ENCODE measurements around the gene IQGAP2. TPM values are rescaled to one million over a fixed set of nuclear protein-coding genes. Genes with fewer than 3 reads are reported as not detected.
"Not testable (repeated sequence)": the region's sequence is repeated elsewhere in the genome, so short reads cannot be mapped to it uniquely, and the experiment has no call there.

IQGAP2 gene
- total RNA-seq, 1 donor from 2014 or later: 7.8 TPM

DNA sequence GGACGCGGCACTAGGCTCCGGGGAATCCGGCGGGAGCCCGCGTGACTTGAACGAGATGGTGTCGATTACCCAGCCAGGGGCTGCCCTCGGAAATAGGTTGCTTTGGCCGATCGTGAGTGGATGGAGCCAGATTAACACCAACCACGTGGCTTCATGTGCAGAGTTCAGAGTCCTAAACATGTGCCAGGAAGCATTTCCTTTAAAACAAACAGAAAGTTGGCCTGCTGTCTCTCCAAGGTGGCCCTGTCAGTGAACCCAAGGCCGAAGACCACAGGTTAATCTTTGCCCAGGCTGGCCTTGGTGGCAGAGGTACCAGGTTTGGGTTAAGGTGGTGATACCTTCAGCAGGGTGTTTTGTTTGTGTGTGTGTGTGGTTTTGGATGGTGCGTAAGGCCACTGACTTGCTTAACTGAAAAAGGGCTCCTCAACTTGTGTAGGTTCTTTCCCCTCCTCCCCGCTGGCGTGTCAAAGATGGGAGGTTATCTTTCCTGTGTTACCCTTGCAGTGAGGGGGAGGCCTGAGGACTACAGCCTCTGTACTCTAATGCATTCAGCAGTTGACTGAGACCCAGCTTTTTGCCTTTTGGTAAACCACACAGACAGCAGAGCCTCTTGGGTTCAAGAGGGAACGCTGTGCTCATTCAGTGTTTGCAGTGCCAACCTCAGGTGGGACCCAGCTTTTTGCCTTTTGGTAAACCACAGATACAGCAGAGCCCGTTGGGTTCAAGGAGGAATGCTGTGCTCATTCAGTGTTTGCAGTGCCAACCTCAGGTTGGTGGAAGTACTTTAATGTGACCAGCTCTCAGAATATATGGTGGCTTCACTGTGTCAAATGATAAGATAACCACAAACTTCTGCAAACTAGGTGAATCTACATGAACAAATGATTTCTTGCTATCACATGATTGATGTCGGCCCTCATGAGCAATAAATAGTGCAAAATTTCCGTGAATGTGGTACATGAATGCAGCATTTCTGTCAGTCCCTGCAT, 1.4 kb downstream of the IQGAP2 start:
- intact Hi-C loops (cut with micrococcal nuclease): no loop called here
- peak; percentile 11 for ATAC-seq
- no peak for DNase-seq

DNA sequence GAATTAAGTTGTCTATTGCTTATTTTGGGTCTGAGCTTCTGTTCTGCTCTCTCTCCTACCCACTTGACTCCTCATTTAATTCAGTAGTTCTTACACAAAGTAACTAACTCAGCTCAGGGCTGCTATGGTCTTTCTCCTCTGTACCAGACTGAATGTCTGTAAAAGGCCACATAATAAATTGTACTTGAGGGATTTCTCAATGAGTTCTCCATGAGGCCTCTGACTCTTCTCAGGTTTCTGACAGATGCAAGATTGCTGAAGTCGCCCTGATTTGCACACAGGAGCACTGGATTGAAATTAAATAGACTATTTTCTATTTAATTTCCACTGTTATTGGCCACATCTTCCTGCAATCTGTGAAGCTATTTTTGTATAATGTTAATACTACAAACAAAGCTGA, 2.9 kb downstream of the IQGAP2 start:
- DNase-seq: no peak
- intact Hi-C loops (cut with micrococcal nuclease): no loop called here
- no peak for ATAC-seq

DNA sequence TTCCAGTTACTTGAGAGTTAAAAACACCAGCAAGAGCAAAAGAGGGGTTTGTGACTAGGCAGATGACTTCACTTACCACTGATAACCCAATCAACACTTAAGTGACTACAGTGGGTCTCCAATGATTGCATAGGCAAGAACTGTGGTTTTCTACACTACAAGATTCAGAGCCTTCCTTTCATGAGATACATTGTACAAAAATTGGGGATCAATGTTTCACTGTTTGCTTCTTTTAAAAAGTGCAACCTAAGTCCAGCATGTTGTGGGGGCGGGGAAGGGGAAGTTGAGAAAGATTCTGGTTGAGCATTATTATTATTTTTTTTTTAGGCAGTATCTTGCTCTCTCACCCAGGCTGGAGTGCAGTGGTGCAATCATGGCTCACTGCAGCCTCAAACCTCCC, 3.6 kb downstream of the IQGAP2 start:
- intact Hi-C loops (cut with micrococcal nuclease): no loop called here
- ATAC-seq: no peak
- no peak for DNase-seq

DNA sequence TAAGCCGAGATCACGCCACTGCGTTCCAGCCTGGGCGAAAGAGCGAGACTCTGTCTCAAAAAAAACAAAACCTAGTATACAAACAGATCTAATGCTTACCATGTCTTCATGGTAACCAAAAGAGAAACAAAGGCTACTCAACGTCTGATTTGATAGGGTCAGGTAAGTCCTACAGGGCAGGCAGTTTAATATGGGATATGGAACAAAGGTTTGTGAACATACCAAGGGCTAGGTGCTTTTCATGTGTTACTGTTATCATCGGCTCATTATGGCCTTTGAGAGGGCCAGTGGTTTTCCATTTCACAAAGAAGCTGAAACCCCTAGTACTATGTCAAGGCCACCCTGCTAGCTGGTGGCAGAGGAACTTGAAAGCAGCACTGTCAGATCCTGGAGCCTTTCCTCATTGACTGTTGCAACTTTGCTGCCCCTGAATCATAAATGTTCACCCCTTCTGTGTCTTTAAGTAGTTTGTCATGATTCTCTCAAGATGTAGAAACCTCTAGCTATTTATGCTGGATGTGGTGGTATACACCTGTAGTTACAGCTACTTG, 5.1 kb downstream of the IQGAP2 start:
- intact Hi-C loops (cut with micrococcal nuclease): no loop called here
- DNase-seq (no peak), ATAC-seq (no peak)

DNA sequence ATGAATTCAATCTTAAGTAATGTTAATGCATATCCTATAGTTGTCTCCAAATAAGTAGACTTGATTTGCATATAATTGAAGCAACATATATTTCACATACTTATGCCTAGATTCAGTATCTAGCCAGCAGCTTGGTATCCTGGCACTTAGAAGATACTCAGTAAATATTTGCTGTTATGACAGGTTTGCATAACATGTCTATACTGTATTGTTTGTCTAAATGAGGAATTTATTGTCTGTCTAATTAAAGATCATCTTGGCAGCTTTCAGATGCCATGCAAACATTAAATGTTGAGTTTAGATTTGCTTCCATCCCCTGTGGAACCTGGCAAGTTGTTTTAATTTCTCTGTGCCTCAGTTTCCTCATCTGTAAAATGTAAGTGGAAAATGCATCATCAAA, 9.4 kb downstream of the IQGAP2 start:
- ATAC-seq (no peak), DNase-seq (no peak)
- intact Hi-C loops (cut with micrococcal nuclease): no loop called here

DNA sequence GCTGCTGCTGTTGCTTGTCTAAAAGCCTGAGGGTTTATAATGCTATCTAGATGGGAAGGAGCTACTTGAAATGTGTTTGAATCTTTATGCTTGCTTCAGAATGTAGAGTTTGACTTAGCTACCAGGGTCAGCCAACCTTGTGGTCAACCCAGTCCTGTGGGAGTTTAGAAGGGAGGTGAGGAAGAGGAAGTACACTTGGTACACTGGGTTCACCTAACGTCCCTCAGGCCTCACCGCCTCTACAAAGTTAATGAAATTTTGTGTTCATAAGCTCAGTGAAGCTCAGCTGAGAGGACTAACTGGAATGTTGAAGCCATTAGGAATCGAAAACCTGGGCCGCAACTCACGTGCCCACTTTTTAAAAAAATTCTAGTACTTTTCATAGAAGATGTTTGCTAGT, 10.7 kb downstream of the IQGAP2 start:
- intact Hi-C loops (cut with micrococcal nuclease): no loop called here
- ATAC-seq (no peak), DNase-seq (no peak)

DNA sequence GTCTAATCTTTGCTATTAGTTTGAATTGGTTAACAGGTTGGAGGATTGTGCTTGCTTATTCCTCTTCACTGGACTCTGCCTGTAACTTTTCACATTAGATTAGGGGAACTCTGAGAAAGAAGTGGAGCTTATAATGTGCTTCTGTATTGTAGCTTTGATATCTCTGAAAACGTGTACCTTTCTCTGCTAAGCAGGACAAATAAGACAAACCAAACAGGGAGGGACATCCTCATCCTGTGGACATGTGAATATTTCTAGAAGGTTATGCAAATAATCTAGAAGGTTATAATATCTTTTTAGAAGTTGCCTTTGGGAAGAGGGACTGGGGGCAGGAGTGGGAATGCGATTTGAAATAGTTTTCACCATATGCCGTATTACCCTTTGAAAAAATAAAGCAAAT, 11.7 kb downstream of the IQGAP2 start:
- ATAC-seq: no peak
- no peak for DNase-seq
- intact Hi-C loops (cut with micrococcal nuclease): no loop called here

DNA sequence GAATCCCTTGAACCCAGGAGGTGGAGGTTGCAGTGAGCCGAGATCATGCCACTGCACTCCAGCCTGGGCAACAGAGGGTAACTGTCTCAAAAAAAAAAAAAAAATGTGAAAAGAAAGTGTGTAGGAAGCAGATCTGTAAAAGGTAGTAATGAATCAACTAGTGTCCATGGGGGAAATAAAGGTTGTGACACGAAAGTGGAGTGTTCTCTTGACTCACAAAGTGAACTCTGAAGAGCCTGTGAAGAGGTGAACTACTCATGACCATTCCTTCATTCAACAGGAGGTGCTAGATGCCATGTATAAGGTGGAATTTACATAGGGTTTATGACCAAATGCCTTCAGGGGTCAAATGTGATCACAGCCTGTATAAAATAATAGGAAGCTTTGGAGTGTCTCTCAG, 12.8 kb downstream of the IQGAP2 start:
- intact Hi-C loops (cut with micrococcal nuclease): no loop called here
- no peak for ATAC-seq
- no peak for DNase-seq

DNA sequence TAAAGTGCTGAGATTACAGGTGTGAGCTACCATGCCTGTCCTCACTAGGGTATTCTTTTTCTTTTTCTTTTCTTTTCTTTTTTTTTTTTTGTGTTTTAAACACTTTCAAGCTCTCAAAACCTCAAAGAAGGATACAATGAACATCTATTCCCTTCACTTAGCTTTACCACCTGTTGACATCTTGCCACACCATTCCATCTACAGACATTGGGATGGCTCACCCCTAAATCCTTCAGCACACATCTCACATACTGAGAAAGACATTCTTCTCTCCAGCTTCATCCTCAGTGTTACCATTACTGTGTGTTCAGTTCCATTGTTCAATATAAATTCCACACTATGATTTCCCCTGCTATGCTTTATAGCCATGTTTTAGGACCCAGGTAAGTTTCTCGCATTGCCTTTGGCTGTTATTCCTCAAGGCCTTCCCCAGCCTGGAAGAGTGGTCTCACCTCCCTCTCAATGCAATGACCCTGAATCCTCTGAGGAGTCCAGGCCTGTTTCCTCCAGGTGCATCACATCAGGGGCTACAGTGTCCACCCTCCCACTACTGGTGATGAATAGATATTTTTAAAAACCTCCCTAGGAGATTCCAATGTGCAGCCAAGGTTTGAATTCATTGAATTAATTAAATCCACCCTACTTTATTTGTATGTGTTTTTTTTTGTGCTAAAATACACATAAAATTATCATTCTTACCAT, 16.7 kb downstream of the IQGAP2 start:
- no peak for ATAC-seq
- DNase-seq: no peak
- intact Hi-C loops (cut with micrococcal nuclease): no loop called here

DNA sequence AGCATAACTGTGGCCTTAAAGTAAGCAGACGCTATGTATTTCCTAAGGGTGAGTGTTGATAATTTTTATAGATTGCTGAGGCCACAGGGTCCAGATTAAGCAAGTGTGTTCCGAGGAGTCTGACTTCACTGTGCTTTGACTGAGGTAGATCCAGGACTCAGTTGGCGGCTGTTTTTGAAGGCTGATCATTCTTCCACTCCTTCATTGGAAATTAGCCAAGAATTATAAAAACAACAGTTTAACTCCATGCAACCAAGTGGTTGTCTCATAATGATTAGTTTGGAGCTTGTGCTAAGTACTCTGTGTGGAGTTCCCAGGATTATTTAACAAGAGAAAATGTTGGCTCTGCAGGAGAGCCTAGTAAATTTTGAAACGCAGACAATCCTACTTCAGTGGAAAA, 19.1 kb downstream of the IQGAP2 start:
- intact Hi-C loops (cut with micrococcal nuclease): no loop called here
- DNase-seq (no peak), ATAC-seq (no peak)

DNA sequence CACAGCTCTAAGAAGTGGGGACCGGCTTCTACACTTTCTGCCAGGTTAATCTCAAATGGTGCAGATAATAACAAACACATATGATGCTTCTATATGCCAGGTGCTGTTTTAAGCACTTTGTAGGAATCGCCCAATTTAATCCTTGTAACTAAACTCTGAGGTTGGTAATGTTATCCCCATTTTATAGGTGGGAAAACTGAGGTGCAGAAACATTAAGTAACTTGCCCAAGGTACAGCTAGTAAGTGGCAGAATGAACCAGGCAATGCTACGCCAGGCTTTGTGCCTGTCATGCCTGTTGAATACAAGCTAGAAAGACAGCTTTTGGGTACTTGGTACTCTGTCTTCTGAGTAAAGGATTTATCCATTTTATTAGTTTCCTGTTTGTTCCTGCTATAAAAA, 19.7 kb downstream of the IQGAP2 start:
- DNase-seq: no peak
- no peak for ATAC-seq
- intact Hi-C loops (cut with micrococcal nuclease): no loop called here

DNA sequence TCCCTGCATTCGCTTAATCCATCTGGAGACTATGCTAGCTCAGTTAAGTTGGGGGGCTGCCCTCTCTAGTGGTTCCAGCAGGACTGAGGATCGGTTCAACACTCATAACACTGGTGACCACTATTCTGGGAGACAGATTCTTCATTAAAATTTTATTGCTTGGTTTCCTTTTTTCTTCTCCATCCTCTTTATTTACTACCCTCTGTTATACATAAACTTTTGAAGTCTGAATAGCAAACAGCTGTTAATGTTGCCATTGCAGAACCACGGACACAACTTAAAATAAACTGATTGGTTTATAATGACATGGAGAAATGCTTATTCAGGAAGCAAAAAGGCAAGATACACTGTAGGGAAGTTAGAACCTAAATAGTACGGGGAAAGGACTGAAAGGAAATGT, 22.1 kb downstream of the IQGAP2 start:
- intact Hi-C loops (cut with micrococcal nuclease): no loop called here
- DNase-seq: no peak
- no peak for ATAC-seq

DNA sequence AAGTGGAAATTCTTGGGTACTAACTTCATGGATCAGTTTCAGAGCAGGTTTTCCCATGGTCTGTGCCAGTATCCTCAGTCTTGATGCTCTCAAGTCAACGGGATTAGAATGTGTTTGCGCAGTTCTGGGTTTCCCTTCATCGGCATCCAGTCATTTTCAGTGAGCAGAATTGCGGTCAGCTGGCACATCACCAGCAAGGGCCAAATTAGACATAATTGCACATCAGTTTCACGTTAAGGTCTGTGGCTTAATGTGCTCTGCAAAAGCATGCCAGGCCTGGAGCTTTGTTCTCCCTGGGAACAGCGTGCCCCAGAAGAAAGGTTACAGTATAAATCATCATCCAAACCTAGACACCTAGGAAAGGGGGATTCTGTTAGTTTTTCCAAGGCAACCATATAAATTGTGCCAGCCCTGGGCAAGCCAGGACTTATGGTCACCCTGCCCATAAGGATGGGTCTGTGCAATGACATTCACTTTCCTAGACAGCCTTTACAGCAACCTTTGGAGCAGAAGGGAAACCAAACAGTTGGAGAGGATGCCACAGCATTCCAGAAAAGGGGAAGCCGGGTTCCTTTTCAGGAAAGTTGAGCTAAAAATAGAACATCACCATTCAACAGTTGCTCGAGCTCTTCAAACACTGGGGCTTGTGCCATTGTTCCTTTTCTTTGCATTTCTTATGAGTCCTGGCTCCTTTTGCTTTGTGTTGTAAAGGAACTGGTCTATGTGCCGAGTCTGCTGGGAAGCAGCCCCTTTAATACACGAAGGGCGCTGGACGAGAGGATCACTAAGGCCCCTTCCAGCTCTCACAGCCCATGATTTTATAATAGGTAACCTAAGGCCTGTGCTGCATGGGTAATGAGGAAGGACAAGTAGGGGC, 23.1 kb downstream of the IQGAP2 start:
- intact Hi-C loops (cut with micrococcal nuclease): no loop called here
- DNase-seq (no peak), ATAC-seq (no peak)

DNA sequence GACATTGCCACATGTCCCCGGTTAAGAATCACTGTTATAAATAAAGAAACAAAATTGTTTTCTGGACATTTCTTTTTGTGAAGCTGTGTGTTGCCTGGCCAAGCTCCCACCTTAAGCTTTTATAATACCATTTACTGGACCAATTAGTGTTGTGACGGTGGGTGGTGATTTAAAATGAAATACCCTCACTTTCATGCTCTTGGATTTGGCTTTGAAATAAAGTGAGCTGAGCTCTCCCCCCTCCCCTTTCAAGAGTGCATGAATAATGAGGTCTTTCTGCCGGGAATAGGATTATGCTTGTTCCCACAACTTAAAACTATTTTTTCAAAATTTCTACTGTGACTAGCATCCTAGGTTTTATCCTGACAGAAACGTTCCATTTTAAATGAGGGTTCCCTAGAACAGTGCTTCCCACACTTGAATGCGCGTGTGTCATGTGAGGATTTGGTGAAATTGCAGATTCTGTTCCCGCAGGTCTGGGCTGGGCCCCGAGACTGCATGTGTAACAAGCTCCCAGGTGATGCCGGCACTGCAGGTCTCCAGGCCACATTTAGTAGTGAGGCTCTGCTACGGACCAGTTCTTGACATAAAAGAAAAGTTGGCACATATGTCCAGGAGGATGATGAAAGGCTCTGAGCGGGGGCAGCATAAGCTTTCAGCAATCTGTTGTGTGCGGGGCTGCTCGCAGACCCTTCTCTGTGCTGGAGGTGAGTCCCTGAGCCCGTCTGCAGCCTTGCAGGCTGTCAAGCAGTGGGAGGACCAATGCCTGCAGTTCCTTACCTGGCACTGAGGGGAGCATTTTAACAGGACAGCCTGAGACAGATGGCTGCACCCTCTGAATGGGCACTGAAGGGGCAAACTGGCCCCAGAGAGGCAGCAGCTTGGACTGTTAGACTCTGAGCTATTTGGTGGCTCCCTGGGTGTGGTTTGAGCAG, 24.4 kb downstream of the IQGAP2 start:
- no peak for ATAC-seq
- intact Hi-C loops (cut with micrococcal nuclease): no loop called here
- DNase-seq: no peak

DNA sequence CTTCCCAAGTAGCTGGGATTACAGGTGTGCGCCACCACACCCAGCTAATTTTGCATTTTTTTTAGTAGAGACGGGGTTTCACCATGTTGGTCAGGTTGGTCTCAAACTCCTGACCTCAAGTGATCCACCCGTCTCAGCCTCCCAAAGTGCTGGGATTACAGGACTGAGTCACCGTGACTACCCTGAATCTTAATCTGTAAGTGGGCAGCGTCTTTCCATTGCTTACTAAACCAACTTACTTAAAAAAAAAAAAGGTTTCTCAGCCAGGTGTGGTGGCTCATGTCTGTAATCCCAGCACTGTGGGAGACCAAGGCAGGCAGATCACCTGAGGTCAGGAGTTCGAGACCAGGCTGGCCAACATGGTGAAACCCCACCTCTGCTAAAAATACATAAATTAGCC, 25.5 kb downstream of the IQGAP2 start:
- ATAC-seq; DNase-seq; intact Hi-C loops (cut with micrococcal nuclease): not testable (repeated sequence)

DNA sequence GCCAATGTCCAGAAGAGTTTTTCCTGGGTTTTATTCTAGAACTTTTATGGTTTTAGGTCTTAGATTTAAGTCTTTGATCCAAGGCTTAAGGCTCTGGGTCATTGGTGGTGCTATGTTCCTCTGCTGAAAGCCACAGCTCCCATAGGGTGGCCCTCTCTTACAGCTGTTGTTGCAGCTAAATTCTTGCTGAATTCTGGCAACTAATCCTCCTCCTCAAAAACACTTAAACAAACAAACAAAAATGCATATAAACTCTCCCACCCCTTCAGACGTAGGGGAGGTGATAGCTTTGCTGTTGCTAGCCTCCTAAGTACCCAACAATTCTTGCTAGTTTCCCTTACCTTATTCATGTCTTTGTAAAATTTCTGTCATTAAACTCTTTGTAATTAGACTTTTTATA, 30.2 kb downstream of the IQGAP2 start:
- no peak for DNase-seq
- ATAC-seq: no peak
- intact Hi-C loops (cut with micrococcal nuclease): no loop called here

DNA sequence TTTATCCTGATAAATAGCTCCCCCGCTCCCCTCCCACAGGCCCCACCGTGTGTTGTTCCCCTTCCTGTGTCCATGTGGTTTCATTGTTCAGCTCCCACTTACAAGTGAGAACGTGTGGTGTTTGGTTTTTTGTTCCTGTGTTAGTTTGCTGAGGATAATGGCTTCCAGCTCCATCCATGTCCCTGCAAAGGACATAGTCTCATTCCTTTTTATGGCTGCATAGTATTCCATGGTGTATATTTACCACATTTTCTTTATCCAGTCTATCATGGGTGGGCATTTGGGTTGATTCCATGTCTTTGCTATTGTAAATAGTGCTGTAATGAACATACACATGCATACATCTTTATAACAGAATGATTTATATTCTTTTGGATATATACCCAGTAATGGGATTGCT, 34.4 kb downstream of the IQGAP2 start:
- ATAC-seq; intact Hi-C loops (cut with micrococcal nuclease); DNase-seq: not testable (repeated sequence)

DNA sequence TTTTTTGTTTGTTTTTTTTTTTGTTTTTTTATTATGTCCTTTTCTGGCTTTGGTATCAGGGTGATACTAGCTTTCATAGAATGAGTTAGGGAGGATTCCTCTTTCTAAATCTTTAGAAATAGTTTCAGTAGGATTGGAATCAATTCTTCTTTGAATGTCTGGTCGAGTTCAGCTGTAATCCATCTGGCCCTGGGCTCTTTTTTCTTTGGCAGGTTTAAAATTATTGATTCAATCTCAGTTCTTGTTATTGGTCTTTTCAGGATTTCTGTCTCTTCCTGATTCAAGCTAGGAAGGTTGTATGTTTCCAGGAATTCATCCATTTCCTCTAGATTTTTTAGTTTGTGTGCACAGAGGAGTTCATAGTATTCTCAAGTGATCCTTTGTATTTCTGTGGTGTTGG, 34.9 kb downstream of the IQGAP2 start:
- intact Hi-C loops (cut with micrococcal nuclease): no loop called here
- ATAC-seq (no peak), DNase-seq (no peak)

Measured in left ventricle myocardium superior (tissue), 1 donor.